G401 (cell line): ENCODE results near the gene CELF2. TPM values are rescaled to one million over a fixed set of nuclear protein-coding genes. Genes with fewer than 3 reads are reported as not detected.

ENCODE experiments used
- DNase-seq: peaks from one replicate; pipeline ENCODE4 v3.0.0-alpha.2; 2015; ENCODE audit warnings: low spot score
- in situ Hi-C: cut with HindIII; loops from 2 replicates; pipeline ENCODE4 v1.10.0; 2016; ENCODE audit warnings: low sequenced_read_pairs, mixed read lengths
- total RNA-seq: library from RNA; depleted of rRNA; stranded (reverse); fragments of >200 nt; shearing (Covaris generic); gene quantifications from 2 replicates; pipeline ENCODE4 v1.2.3, GENCODE V29; 2014

Gene CELF2
- total RNA-seq, 1 experiment from 2014 or later: 0.51 TPM

GRCh38 chr10:11002485-11002884 lies 15.2 kb upstream of the CELF2 start:
- no peak for DNase-seq
- in situ Hi-C loops: no loop called here

- in situ Hi-C loops: no loop called here
- DNase-seq: no peak
Observed at GRCh38 chr10:11002916-11003315, 14.8 kb upstream of the CELF2 start.

DNA sequence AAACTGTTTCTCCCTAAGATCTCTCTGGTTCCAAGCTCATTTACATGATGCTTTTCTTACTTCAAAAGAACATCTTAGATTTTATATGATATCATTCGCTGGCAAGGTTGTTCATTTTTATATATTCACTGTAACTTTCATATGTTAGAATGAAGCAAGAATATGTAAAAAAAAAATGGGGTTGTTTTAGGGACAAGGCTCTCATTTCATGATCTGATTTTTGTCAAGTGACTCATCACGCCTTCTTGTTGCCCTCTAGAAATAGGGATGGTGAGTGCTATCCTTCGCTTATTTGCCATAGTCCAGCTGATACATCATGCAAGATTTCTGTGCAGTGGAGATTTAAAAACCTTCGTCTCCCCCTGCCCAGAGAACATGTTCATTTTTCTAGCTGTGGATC lies 14.0 kb upstream of the CELF2 start:
- DNase-seq: no peak
- in situ Hi-C loops: no loop called here

DNA sequence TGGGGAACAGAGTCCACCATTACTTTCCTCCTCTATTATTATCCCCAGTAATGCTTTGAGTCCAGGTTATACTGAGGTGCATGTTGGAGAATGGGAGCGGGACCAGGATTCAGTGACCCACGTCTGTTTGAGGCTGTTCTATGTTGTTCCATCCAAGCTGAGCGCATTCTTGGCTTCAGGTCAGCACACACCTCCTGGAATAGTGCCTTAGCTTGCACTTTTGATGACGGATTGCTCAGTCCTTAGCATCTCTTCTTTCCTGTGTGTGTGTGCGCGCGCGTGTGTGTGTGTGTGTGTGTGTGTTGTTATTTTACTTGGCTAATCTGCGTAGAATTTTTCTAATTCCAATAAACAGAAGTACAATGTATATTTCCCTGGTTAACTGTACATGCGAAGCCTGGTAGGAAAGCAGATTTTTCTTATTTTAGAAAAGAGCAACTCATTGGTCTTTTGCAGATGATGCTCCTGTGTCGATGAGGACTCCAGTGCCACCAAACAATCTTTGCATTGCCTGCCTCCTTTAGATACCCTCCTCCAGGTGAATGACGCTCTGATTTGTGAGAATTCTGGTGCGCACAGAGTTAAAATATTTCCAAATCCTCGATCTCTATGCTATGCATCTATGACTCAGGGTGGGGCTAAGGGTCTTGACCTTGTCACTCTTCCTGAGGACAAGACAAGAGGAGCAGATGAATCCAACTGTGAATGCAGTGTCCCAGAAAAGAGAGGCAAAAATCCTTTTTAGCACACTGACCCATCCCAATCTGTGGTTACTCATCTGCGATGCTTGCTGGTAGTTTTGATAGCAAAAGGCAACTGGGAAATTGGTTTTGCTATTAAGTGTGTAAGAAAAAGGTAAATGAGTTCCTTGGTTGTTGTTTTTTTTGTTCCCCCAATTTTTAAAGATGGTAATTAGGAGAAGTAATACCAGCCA lies 13.3 kb upstream of the CELF2 start:
- in situ Hi-C loops: no loop called here
- peak; percentile 88 for DNase-seq

GRCh38 chr10:11005725-11006427 lies 11.8 kb upstream of the CELF2 start:
- DNase-seq: peak; percentile 75
- in situ Hi-C loops: no loop called here

- in situ Hi-C loops: no loop called here
- DNase-seq: peak; percentile 64
Observed at GRCh38 chr10:11006428-11006825, 11.2 kb upstream of the CELF2 start.

DNA sequence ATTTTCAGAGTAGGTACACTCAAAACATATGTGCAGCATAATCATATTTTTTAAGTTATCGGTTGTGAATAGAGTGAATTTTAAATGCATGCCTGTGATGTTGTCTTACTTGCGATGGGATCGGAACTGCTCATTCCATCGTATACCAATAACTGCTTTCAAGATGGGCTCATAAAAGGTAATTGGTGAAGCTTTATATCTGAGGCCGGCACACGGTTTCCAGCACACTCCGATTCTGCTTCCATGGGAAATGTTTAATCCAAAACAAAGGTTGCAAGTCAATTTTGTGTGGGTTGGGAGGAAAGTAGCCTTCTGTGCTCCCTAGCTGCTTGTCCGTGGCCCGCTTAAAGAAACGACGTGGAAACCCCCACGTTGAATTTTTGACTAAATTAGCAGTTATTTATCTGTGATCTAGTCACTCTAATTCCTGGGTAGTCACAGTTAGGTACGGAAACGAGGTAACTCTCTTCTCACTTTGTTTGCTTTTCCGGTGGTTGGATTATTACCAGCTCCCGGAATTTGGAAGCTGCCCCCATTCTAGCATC lies 10.1 kb upstream of the CELF2 start:
- in situ Hi-C loops: no loop called here
- DNase-seq: peak; percentile 71

GRCh38 chr10:11009471-11010308 lies 8.0 kb upstream of the CELF2 start:
- in situ Hi-C loops: no loop called here
- peak; percentile 70 for DNase-seq

GRCh38 chr10:11010582-11010981 lies 7.1 kb upstream of the CELF2 start:
- in situ Hi-C loops: no loop called here
- peak; percentile 25 for DNase-seq

- in situ Hi-C loops: no loop called here
- DNase-seq: peak; percentile 8
Observed at GRCh38 chr10:11011436-11011835, 6.2 kb upstream of the CELF2 start.

- peak; percentile 40 for DNase-seq
- in situ Hi-C loops: no loop called here
Observed at GRCh38 chr10:11011984-11012383, 5.7 kb upstream of the CELF2 start.

DNA sequence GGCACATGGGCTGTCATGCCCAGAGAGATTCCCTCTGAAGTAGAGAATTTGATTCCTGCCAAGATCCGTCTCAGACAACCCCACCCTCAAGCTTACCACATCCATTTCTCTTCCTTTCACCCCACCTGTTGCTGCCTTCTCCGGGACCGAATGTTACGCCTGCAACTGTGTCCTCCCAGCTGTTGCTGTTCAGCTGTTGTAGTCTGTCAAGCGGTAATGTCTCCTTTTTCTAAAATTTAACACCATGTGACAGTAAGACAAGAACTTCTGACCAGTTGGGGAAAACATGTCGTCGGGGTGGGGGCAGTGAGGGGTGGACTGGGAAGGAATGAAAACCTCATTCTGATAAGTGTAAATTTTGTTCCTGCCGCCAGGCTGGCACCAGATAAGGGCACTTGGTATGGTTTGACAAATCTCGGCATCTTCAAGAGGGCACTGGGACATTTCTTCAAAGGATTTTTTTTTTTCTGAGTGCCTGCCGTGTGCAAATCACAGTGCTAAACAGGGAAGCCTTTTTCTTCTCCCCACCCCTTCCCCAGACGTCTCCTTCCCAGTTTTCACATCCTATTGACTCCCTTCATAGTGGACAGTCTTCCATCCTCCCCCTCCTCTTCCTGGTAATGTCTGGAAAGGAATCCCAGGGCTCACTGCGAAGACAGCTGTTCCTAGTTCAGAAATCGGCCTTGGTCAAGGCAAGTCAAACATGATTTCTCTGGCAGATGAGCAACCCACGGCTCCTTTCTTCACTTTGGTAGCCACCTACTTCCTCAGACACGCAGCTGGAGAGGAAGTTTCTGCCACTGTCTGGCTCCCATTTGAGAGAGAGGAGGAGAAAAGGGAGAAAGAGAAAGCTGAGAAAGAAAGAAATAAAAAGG lies 5.0 kb upstream of the CELF2 start:
- DNase-seq: peak; percentile 47
- in situ Hi-C loops: no loop called here

- in situ Hi-C loops: no loop called here
- peak; percentile 53 for DNase-seq
Observed at GRCh38 chr10:11013836-11014235, 3.8 kb upstream of the CELF2 start.

DNA sequence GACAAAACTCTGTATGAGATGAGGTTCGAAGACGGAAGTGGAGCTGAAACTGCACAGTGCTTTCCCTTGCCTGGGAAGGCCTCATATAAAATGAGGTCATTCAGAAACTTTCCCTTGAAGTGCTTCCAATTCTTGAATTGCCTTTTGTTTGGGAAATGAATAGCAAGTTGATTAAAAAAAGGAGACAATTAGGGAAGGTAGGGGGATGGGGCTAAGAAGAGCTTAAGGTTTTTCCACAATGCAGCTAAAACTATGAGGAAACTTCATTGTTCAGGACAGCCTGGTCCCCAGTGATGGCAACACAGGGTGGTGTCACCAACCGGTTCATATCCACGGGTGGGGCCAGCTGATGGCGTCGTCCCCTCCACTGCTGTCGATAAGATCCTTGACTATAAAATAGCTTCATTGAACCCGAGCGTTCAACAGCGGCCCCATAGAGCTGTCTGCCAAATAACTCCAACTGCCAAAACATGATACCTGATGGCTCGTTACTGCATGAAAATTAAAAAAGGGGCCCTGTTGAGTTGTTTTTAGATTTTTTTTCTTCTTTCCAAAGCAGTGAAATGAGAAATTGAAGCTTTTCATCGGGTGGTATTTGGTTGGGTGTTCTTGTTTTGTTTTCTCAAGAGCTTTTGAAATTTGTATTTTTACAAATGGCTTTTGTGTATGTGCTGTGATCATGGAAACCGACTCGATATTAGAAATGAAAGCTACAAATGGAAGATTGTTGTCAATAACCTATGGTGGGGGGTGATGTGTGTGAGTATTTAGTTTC lies 2.8 kb upstream of the CELF2 start:
- peak; percentile 70 for DNase-seq
- in situ Hi-C loops: no loop called here

GRCh38 chr10:11015446-11015934 lies 2.2 kb upstream of the CELF2 start:
- in situ Hi-C loops: no loop called here
- DNase-seq: peak; percentile 57

DNA sequence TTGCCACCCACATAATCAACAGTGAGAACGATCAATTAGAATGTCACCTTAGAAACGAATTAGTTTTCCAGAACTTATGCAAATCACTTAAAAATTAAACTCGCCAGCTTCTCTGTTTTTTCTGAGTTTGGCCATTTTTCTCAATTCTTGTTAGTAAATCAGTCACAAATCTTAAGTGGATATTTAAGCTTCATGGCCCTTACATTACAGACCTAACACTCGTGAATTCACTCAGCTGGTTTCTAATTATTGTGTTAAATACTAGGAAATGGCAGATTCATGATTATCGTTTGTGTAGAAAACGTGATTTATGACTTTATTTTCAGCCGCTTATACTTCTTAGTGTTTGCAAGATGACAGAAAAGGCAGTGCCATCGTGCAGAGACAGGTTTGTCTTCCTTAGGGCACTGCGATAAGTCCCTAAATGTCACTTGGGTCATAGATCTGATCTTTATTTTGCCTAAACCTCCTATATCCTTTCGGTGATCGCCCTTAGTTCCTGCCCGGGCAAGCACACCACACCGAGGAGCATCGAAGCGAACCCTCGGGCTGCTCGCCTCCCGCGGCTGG lies 587 bp upstream of the CELF2 start:
- in situ Hi-C loops: no loop called here
- DNase-seq: peak; percentile 64

GRCh38 chr10:11018432-11018841 lies 765 bp downstream of the CELF2 start:
- in situ Hi-C loops: no loop called here
- peak; percentile 41 for DNase-seq
